ENCODE results near the gene EML6.
A peak's percentile ranks its signal among the peaks of the same experiment; 100 is the strongest.

Gene EML6

GRCh38 chr2:54880428-54880827 lies 157.0 kb downstream of the EML6 start:
- DNase-seq (ENCODE audit: low read depth) = no peak
- no peak overlapping the region for H3K4me3 ChIP-seq (ENCODE audit: control insufficient read depth, low read depth, low read length)
- no peak for TF ChIP-seq CTCF (conservative IDR thresholded peaks at IDR 0.05; ENCODE audit: control insufficient read depth, insufficient read depth, low read depth, low read length)

- DNase-seq (ENCODE audit: low read depth) = no peak
- no peak overlapping the region for H3K4me3 ChIP-seq (ENCODE audit: control insufficient read depth, low read depth, low read length)
- TF ChIP-seq CTCF (conservative IDR thresholded peaks at IDR 0.05; ENCODE audit: control insufficient read depth, insufficient read depth, low read depth, low read length) = no peak
These were observed 158.3 kb downstream of the EML6 start for GRCh38 chr2:54881759-54882158.

- no peak for DNase-seq (ENCODE audit: low read depth)
- no peak for TF ChIP-seq CTCF (conservative IDR thresholded peaks at IDR 0.05; ENCODE audit: control insufficient read depth, insufficient read depth, low read depth, low read length)
- no peak overlapping the region for H3K4me3 ChIP-seq (ENCODE audit: control insufficient read depth, low read depth, low read length)
These were observed 162.4 kb downstream of the EML6 start for GRCh38 chr2:54885891-54886290.

- DNase-seq (ENCODE audit: low read depth) = no peak
- no peak for TF ChIP-seq CTCF (conservative IDR thresholded peaks at IDR 0.05; ENCODE audit: control insufficient read depth, insufficient read depth, low read depth, low read length)
- no peak overlapping the region for H3K4me3 ChIP-seq (ENCODE audit: control insufficient read depth, low read depth, low read length)
These were observed 164.5 kb downstream of the EML6 start for GRCh38 chr2:54887850-54888545.

- no peak for DNase-seq (ENCODE audit: low read depth)
- H3K4me3 ChIP-seq (ENCODE audit: control insufficient read depth, low read depth, low read length) = no peak overlapping the region
- TF ChIP-seq CTCF (conservative IDR thresholded peaks at IDR 0.05; ENCODE audit: control insufficient read depth, insufficient read depth, low read depth, low read length) = no peak
These were observed 165.6 kb downstream of the EML6 start for GRCh38 chr2:54889053-54889452.

GRCh38 chr2:54891909-54892308 lies 168.4 kb downstream of the EML6 start:
- H3K4me3 ChIP-seq (ENCODE audit: control insufficient read depth, low read depth, low read length) = no peak overlapping the region
- no peak for TF ChIP-seq CTCF (conservative IDR thresholded peaks at IDR 0.05; ENCODE audit: control insufficient read depth, insufficient read depth, low read depth, low read length)

GRCh38 chr2:54894467-54894866 lies 171.0 kb downstream of the EML6 start:
- TF ChIP-seq CTCF (conservative IDR thresholded peaks at IDR 0.05; ENCODE audit: control insufficient read depth, insufficient read depth, low read depth, low read length) = no peak
- no peak overlapping the region for H3K4me3 ChIP-seq (ENCODE audit: control insufficient read depth, low read depth, low read length)
- no peak for DNase-seq (ENCODE audit: low read depth)

More at GRCh38 chr2:54891909-54892308, 168.4 kb downstream of the EML6 start:
- peak; percentile 35 for DNase-seq (ENCODE audit: low read depth)

Measured in fibroblast of mammary gland (primary cell).